ENCODE data around the gene SCAP. TPM values are rescaled to one million over a fixed set of nuclear protein-coding genes. Genes with fewer than 3 reads are reported as not detected.
A peak's percentile ranks its signal among the peaks of the same experiment; 100 is the strongest.

SCAP gene
- total and polyA plus RNA-seq, 2 of the 13 experiments (the other 11 are each of a cell fraction or from before 2014, with no cell fraction given) = 40.4 to 53.3 TPM

GRCh38 chr3:47420511-47421484, 54.9 kb downstream of the SCAP start (continued):
- TF ChIP-seq SIX4 (CRISPR knock-in tag; IDR thresholded peaks at IDR 0.05) (no peak), ZNF207 (IDR thresholded peaks at IDR 0.05; ENCODE audit: borderline replicate concordance) (no peak), ZNF232 (CRISPR knock-in tag; IDR thresholded peaks at IDR 0.05; ENCODE audit: borderline replicate concordance) (no peak), SP5 (CRISPR knock-in tag; IDR thresholded peaks at IDR 0.05; ENCODE audit: borderline replicate concordance, low read depth) (no peak), GRHL1 (CRISPR knock-in tag; conservative IDR thresholded peaks at IDR 0.05) (no peak), ELF1 (CRISPR knock-in tag; IDR thresholded peaks at IDR 0.05) (peak; percentile 43; the same call in 1 of the 2 replicates), KAT8 (CRISPR knock-in tag; IDR thresholded peaks at IDR 0.05) (0 out of 2 replicates have a peak, but pooled peaks have one; percentile 51), AKAP8 (CRISPR knock-in tag; IDR thresholded peaks at IDR 0.05) (no peak), KDM5A (IDR thresholded peaks at IDR 0.05; ENCODE audit: borderline replicate concordance, low read length) (no peak), ZBTB21 (CRISPR knock-in tag; IDR thresholded peaks at IDR 0.05) (no peak), ZNF530 (CRISPR knock-in tag; IDR thresholded peaks at IDR 0.05; ENCODE audit: low read depth) (no peak), MEIS2 (CRISPR knock-in tag; IDR thresholded peaks at IDR 0.05) (no peak), SMAD3 (CRISPR knock-in tag; IDR thresholded peaks at IDR 0.05) (0 out of 2 replicates have a peak, but pooled peaks have one; percentile 52), MLX (CRISPR knock-in tag; IDR thresholded peaks at IDR 0.05) (no peak), POLR2G (IDR thresholded peaks at IDR 0.05; ENCODE audit: low read depth, low read length) (0 out of 2 replicates have a peak, but pooled peaks have one; percentile 11), ZNF256 (CRISPR knock-in tag; conservative IDR thresholded peaks at IDR 0.05) (no peak), ZNF564 (CRISPR knock-in tag; IDR thresholded peaks at IDR 0.05) (no peak), ESRRA (CRISPR knock-in tag; IDR thresholded peaks at IDR 0.05; ENCODE audit: low read depth) (no peak), ZNF318 (CRISPR knock-in tag; IDR thresholded peaks at IDR 0.05) (no peak), MAF1 (CRISPR knock-in tag; IDR thresholded peaks at IDR 0.05; ENCODE audit: borderline replicate concordance) (no peak)

All from HepG2 (cell line).